Uterus (tissue), 4 donors: ENCODE results near the gene GOLGA6A. TPM values are rescaled to one million over a fixed set of nuclear protein-coding genes. Genes with fewer than 3 reads are reported as not detected.
A peak's percentile ranks its signal among the peaks of the same experiment; 100 is the strongest.

Source experiments
- DNase-seq, 2 donors: peaks; one replicate each; pipeline ENCODE4 v3.0.0-alpha.2; 2019 to 2020
- H3K27ac ChIP-seq, 2 donors: fragments of 200-600 bp; sonication (generic); 1 replicate in 1 of 2; 2 replicates in 1 of 2; pipeline ENCODE4 v1.5.1; 2016 to 2018
- H3K27me3 ChIP-seq, 2 donors: fragments of 200-600 bp; sonication (generic); one replicate each; pipeline ENCODE4 v1.5.1; 2018 to 2019; ENCODE audit warnings: control low read depth in 1 of 2
- H3K36me3 ChIP-seq, 2 donors: fragments of 200-600 bp; sonication (generic); one replicate each; pipeline ENCODE4 v1.5.1; 2019; ENCODE audit warnings: control low read depth in 1 of 2
- H3K4me1 ChIP-seq, 2 donors: fragments of 200-600 bp; sonication (generic); one replicate each; pipeline ENCODE4 v1.5.1; 2018 to 2019; ENCODE audit warnings: control low read depth in 1 of 2
- H3K4me3 ChIP-seq, 2 donors: fragments of 200-600 bp; sonication (generic); 1 replicate in 1 of 2; 2 replicates in 1 of 2; pipeline ENCODE4 v1.5.1; 2018 to 2019; ENCODE audit warnings: mild to moderate bottlenecking in 1 of 2
- H3K9me3 ChIP-seq, 2 donors: fragments of 200-600 bp; sonication (generic); one replicate each; pipeline ENCODE4 v1.5.1; 2019; ENCODE audit warnings: control low read depth in 1 of 2
- POLR2A ChIP-seq, 2 donors: fragments of 450-650 bp; IDR thresholded peaks; one replicate each; pipeline ENCODE4 v1.6.1; 2016; ENCODE audit warnings: antibody characterized with exemption in 2 of 2, mild to moderate bottlenecking in 1 of 2, moderate library complexity in 1 of 2
- intact Hi-C: fragments of 100-400 bp; cut with DNase I; formaldehyde crosslinking; loops from one replicate; pipeline ENCODE4 v1.15.1; 2023; ENCODE audit warnings: low total_unique reads
- total RNA-seq, 4 donors: library from RNA; depleted of rRNA in 3 of 4; stranded (reverse); fragments of >200 nt in 3 of 4; gene quantifications; one replicate each; pipeline versions ENCODE4 v1.1.0 to v1.2.4, GENCODE V29; 2014 to 2023
- TF ChIP-seq, protein P1 (sequence below), 4 experiments: fragments of 200-600 bp in 2 of 4; fragments of 450-650 bp in 2 of 4; sonication (generic) in 2 of 4; IDR thresholded peaks; one replicate each; pipeline ENCODE4 v1.5.1; 2016 to 2019; ENCODE audit warnings: antibody characterized with exemption in 4 of 4, mild to moderate bottlenecking in 2 of 4, moderate library complexity in 1 of 4
- donor health status: DM: yes; HTN: yes; CAD: no.

Gene GOLGA6A
- total RNA-seq, 4 donors from 2014 or later = 0.58 TPM; not detected in 3

DNA sequence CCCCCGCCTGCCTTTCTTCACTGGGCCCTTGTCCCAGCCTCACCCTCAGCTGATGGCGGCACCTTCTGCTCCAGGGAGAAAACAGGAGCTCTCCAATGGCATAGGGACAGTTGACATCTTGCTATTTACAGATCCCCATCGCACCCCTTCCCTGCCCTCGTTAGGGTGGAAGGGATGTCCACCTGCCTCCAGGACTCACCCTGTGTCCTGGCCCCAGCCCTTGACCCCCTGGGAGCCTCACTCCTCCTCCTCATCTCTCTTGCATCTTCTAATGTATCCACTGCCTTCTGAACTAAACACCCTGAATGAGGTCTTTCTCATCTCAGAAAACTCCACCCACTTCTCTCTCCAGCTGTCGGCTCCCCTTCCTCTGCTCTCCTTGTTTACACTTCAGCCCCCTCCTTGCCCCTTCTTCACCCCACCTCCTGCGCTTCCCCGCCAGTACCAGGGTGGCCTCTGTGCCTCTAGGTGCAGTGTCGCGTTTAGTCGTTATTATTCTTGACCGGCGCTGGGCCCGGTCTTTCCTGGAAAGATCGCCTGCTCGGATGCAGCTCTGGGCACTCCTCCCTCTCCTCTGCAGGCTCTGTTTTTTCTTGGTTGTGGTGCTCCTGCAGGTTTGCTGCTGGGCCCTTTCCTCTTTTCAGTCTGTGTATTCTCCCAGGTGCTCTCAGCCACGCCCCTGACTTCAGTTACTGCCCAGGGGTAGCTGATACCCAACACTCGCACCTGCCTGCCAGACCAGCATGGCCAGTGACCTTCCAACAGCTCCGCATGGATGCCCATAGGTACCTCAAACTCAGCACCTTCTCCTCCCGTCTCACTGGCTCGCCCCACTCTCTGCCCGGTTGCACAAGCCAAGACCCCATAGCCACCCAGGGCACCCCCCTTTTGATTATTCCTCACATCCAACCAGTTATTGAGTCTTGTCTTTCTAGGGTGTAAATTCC, 44.9 kb downstream of the GOLGA6A start:
- Histone ChIP-seq H3K27me3 (no peaks in the 10 kb centered on the region), H3K36me3 (no peaks in the 10 kb centered on the region)
- intact Hi-C loops = loop anchor here (10.0 kb wide), 1 partner anchor 63 kb away; no protein-coding TSS in a partner anchor

DNA sequence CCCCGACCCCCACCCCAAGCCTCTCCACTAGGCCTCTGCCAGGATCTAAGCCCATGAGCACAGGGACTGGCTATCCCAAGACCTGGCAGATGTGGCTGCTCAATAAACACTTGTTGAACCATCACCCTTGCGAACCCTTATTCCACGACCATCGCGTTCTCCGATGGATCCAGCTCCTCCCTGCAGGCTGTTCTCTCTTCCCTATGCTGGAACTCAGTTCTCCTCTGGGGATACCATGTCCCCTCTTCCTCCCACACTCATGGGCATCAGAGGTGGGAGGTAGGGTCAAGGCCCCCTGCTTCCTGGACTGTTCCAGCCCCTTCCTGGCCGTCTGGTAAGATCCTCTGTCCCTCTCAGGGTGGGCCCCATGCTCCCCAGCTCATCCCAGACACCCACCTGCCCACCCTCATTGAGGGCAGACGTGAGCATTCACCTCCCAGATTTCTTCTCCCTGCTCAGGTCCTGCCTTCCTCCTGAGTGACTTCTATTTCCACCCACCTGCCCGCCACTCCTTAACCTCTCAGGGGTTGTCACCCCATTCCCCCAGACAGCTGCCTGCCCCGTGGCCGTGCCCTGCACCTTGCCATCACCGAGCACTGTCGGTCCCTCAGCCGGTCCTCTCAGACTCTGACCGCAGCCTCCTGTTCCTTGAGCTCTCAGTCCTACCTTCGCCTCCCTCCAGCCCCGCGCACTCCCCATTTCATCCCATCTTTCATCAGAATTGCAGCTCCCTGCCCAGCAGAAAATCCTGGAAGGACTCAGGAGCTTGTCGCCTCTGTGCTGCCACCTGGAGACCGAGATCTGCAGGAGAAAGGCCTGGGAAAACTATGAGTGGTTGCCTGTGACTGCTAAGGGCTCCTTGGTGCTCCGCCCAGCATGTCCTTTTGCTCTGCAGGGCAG, 45.8 kb downstream of the GOLGA6A start:
- intact Hi-C loops = loop anchor here (10.0 kb wide), 1 partner anchor 62 kb away; no protein-coding TSS in a partner anchor
- Histone ChIP-seq H3K27ac (peak overlapping the region; percentile 19 to 36), H3K36me3 (no peaks in the 10 kb centered on the region), H3K27me3 (no peaks in the 10 kb centered on the region), H3K4me3 (no peak overlapping the region), H3K9me3 (no peaks in the 10 kb centered on the region), H3K4me1 (peaks cover 0 to 11% of the 10 kb centered on the region in 2 donors)
- peak; percentile 78 to 83 for DNase-seq
- TF ChIP-seq, protein P1, sequence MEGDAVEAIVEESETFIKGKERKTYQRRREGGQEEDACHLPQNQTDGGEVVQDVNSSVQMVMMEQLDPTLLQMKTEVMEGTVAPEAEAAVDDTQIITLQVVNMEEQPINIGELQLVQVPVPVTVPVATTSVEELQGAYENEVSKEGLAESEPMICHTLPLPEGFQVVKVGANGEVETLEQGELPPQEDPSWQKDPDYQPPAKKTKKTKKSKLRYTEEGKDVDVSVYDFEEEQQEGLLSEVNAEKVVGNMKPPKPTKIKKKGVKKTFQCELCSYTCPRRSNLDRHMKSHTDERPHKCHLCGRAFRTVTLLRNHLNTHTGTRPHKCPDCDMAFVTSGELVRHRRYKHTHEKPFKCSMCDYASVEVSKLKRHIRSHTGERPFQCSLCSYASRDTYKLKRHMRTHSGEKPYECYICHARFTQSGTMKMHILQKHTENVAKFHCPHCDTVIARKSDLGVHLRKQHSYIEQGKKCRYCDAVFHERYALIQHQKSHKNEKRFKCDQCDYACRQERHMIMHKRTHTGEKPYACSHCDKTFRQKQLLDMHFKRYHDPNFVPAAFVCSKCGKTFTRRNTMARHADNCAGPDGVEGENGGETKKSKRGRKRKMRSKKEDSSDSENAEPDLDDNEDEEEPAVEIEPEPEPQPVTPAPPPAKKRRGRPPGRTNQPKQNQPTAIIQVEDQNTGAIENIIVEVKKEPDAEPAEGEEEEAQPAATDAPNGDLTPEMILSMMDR (IDR thresholded peaks at IDR 0.05) = peak; percentile 54 to 76 (median 64)
- TF ChIP-seq POLR2A (IDR thresholded peaks at IDR 0.05) = no peak

More for the DNA sequence above, 44.9 kb downstream of the GOLGA6A start:
- no peak for DNase-seq
- Histone ChIP-seq H3K27ac (peak overlapping the region; percentile 19 to 36), H3K4me1 (peaks cover 0 to 11% of the 10 kb centered on the region in 2 donors), H3K4me3 (no peak overlapping the region), H3K9me3 (no peaks in the 10 kb centered on the region)
- TF ChIP-seq, protein P1 (IDR thresholded peaks at IDR 0.05) = no peak
- no peak for TF ChIP-seq POLR2A (IDR thresholded peaks at IDR 0.05)

DNA sequence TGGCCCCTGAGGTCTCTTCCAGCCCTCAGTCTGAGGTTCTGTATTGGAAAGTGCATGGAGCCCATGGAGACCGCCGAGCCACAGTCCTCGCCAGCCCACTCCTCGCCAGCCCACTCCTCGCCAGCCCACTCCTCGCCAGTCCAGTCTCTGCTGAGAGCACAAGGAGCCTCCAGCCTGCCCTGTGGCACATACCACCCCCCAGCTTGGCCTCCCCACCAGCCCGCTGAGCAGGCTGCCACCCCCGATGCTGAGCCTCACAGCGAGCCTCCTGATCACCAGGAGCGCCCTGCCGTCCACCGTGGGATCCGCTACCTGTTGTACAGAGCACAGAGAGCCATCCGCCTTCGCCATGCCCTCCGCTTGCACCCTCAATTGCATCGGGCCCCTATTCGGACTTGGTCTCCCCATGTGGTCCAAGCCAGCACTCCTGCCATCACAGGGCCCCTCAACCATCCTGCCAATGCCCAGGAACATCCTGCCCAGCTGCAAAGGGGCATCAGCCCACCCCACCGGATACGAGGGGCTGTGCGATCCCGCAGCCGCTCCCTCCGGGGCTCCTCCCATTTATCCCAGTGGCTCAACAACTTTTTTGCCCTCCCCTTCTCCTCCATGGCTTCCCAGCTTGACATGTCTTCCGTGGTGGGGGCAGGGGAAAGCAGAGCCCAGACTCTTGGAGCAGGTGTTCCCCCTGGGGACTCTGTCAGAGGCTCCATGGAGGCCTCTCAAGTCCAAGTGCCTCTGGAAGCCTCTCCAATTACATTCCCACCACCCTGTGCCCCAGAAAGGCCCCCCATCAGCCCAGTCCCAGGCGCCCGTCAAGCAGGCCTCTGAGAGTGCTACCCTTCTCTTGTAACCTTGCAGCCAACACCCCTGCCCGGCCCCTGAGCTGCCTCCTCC, 47.0 kb downstream of the GOLGA6A start:
- Histone ChIP-seq H3K27ac (no peak overlapping the region), H3K36me3 (no peaks in the 10 kb centered on the region), H3K9me3 (no peaks in the 10 kb centered on the region), H3K4me1 (peaks cover 0 to 9% of the 10 kb centered on the region in 2 donors), H3K4me3 (no peak overlapping the region), H3K27me3 (no peaks in the 10 kb centered on the region)
- no peak for DNase-seq
- TF ChIP-seq POLR2A (IDR thresholded peaks at IDR 0.05) = no peak
- TF ChIP-seq, protein P1 (IDR thresholded peaks at IDR 0.05) = no peak
- intact Hi-C loops = loop anchor here (10.0 kb wide), 1 partner anchor 61 kb away; no protein-coding TSS in a partner anchor

DNA sequence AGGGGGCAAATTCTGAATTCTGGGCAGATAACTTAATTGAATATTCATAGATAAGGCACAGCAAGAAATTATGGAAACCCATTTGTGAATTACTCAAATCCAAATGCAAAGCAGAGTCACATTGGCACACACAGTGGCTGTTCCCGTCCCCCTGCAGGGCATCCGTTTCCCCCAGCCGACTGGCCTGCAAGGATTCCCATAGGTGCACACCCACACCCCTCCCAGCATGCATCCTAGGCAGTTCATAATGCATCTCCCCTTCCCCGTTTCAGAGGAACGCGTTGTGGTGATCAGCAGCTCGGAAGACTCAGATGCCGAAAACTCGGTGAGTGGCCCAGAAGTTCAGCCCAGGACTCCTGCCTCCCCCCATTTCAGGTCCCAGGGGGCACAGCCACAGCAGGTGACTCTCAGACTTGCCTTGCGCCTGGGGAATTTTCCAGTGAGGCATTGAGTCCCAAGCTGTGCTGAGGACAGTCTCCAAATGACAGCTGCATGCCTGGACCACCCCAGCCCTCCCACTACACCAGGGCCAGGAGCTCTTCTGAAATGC, 48.1 kb downstream of the GOLGA6A start:
- DNase-seq = no peak
- intact Hi-C loops = loop anchor here (10.0 kb wide), 1 partner anchor 59 kb away; no protein-coding TSS in a partner anchor
- no peaks in the 10 kb centered on the region for H3K36me3 ChIP-seq

More for the DNA sequence above, 48.1 kb downstream of the GOLGA6A start:
- Histone ChIP-seq H3K27me3 (no peaks in the 10 kb centered on the region), H3K27ac (no peak overlapping the region), H3K4me1 (peaks cover 0 to 7% of the 10 kb centered on the region in 2 donors), H3K4me3 (no peak overlapping the region), H3K9me3 (no peaks in the 10 kb centered on the region)
- TF ChIP-seq, protein P1 (IDR thresholded peaks at IDR 0.05) = no peak
- TF ChIP-seq POLR2A (IDR thresholded peaks at IDR 0.05) = no peak
